ENCODE measurements around the gene SMARCA1.

The SMARCA1 gene

DNA sequence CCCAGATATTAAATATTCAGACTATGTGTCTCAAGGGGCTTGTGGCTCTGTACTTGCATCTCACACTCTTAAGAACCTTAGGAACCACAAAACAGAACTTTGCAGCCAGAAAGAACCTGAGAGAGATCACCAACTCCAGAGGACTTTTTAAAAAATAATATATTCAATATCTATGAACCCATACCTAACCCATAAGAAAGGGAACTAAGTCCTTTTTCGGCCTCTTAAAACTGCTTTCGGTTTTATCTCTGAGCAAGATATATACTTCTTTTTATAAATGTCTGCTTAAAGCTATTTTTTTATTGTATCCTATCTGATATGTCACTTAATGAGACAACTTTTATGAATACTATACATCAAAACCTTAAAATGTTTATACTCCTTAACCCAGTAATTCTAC, 10.9 kb downstream of the SMARCA1 start:
- no peak for DNase-seq (ENCODE audit: extremely low read depth, insufficient read length)
- TF ChIP-seq, protein P1, sequence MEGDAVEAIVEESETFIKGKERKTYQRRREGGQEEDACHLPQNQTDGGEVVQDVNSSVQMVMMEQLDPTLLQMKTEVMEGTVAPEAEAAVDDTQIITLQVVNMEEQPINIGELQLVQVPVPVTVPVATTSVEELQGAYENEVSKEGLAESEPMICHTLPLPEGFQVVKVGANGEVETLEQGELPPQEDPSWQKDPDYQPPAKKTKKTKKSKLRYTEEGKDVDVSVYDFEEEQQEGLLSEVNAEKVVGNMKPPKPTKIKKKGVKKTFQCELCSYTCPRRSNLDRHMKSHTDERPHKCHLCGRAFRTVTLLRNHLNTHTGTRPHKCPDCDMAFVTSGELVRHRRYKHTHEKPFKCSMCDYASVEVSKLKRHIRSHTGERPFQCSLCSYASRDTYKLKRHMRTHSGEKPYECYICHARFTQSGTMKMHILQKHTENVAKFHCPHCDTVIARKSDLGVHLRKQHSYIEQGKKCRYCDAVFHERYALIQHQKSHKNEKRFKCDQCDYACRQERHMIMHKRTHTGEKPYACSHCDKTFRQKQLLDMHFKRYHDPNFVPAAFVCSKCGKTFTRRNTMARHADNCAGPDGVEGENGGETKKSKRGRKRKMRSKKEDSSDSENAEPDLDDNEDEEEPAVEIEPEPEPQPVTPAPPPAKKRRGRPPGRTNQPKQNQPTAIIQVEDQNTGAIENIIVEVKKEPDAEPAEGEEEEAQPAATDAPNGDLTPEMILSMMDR (IDR thresholded peaks at IDR 0.05; ENCODE audit: insufficient read depth, low read length, poor library complexity, severe bottlenecking) = no peak
- H3K36me3 ChIP-seq (ENCODE audit: control insufficient read depth, insufficient read depth, low read length) = no peaks in the 10 kb centered on the region
- H3K4me3 ChIP-seq (replicated peaks; ENCODE audit: low read depth, low read length) = no peak overlapping the region
- no peaks in the 10 kb centered on the region for H3K27me3 ChIP-seq (replicated peaks; ENCODE audit: control insufficient read depth, insufficient read depth, low read length)

DNA sequence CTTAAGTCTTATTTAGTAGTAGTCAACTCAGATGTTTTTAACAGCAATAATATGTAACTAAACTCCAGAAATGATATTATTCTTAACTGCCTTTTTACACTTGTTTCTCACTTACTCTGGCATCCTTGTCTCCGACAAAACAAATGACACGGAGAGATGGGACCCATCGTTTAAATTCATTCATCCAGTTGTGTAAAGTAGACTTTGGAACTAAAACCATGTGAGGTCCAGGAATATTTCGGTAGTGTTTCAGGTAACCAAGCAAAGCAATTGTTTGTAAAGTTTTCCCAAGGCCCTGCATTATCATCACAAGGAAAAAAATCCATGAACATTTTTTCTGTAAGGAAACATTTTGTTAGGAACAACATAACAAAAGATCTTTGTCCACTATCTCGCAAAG, 11.6 kb downstream of the SMARCA1 start:
- no peak for DNase-seq (ENCODE audit: extremely low read depth, insufficient read length)
- TF ChIP-seq, protein P1 (IDR thresholded peaks at IDR 0.05; ENCODE audit: insufficient read depth, low read length, poor library complexity, severe bottlenecking) = no peak
- Histone ChIP-seq H3K4me3 (replicated peaks; ENCODE audit: low read depth, low read length) (no peak overlapping the region), H3K27me3 (replicated peaks; ENCODE audit: control insufficient read depth, insufficient read depth, low read length) (no peaks in the 10 kb centered on the region), H3K36me3 (ENCODE audit: control insufficient read depth, insufficient read depth, low read length) (no peaks in the 10 kb centered on the region)

DNA sequence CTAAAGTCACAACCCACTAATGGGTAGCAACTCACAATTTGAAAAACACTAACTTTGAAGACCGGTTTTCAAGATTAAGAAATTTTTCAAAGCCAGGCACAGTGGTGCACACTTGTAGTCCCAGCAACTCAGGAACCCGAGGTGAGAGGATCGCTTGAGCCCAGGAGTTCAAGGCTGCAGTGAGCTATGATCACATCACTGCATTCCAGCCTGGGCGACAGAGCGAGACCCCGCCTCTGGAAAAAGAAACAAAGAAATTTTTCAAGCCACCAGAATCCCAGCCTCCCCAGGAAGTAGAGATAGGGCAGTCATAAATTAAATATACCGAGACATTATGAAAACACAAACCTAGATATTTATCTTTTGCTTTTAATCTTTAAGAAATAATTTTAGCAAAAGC, 13.0 kb downstream of the SMARCA1 start:
- no peak overlapping the region for H3K4me3 ChIP-seq (replicated peaks; ENCODE audit: low read depth, low read length)
- TF ChIP-seq, protein P1 (IDR thresholded peaks at IDR 0.05; ENCODE audit: insufficient read depth, low read length, poor library complexity, severe bottlenecking) = no peak
- no peak for DNase-seq (ENCODE audit: extremely low read depth, insufficient read length)
- H3K36me3 ChIP-seq (ENCODE audit: control insufficient read depth, insufficient read depth, low read length) = no peaks in the 10 kb centered on the region
- no peaks in the 10 kb centered on the region for H3K27me3 ChIP-seq (replicated peaks; ENCODE audit: control insufficient read depth, insufficient read depth, low read length)

DNA sequence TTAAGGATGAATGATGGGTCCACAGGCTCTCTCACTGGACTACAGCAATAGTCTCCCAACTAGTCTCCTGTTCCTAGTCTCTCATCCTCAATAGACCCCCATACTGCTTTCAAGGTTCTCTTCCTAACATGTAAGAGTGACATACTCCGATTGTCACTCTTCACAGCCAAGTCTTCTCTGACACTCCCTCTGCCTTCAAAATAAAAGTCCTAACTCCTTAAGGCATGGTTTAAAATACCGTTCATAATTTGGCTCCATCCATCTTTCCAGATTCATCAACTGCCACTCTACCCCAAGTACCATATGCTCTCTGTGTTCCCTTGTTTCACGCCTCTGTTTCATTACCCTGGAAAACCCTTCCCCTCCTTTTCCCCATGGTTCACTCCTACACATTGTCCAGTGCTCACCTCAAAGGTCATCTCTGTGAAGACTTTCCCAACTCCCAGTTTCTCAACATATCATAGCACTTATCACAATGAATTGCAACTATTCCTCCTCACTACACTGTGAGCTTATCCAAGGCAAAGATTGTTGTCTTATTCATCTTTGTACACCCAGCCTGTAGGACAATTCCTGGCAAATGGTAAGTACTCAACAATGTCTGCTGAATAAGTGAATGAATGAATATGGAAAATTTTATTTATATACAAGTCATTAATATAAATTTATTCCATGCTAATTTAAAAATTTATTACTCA, 26.0 kb downstream of the SMARCA1 start:
- no peak for DNase-seq (ENCODE audit: extremely low read depth, insufficient read length)
- no peak overlapping the region for H3K4me3 ChIP-seq (replicated peaks; ENCODE audit: low read depth, low read length)
- no peaks in the 10 kb centered on the region for H3K27me3 ChIP-seq (replicated peaks; ENCODE audit: control insufficient read depth, insufficient read depth, low read length)
- no peaks in the 10 kb centered on the region for H3K36me3 ChIP-seq (ENCODE audit: control insufficient read depth, insufficient read depth, low read length)
- TF ChIP-seq, protein P1 (IDR thresholded peaks at IDR 0.05; ENCODE audit: insufficient read depth, low read length, poor library complexity, severe bottlenecking) = no peak

DNA sequence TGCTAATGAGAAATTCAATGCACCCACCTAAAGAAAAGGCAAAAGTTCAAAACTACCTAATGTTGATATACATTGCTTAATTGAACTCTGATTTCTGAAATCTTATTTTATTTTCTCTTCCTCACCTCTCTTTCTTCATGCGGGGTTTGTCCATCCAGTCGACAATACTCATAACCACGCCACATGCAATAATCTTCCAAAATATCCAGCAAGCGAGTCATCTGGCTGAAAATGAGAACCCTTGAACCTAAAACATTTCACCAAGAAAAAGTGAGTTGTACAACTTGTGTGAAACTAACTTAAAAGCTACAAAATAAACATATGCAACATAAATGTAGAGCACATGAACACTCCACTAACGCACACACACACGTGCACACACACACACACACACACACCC, 26.7 kb downstream of the SMARCA1 start:
- no peak for DNase-seq (ENCODE audit: extremely low read depth, insufficient read length)
- TF ChIP-seq, protein P1 (IDR thresholded peaks at IDR 0.05; ENCODE audit: insufficient read depth, low read length, poor library complexity, severe bottlenecking) = no peak
- H3K36me3 ChIP-seq (ENCODE audit: control insufficient read depth, insufficient read depth, low read length) = no peaks in the 10 kb centered on the region

DNA sequence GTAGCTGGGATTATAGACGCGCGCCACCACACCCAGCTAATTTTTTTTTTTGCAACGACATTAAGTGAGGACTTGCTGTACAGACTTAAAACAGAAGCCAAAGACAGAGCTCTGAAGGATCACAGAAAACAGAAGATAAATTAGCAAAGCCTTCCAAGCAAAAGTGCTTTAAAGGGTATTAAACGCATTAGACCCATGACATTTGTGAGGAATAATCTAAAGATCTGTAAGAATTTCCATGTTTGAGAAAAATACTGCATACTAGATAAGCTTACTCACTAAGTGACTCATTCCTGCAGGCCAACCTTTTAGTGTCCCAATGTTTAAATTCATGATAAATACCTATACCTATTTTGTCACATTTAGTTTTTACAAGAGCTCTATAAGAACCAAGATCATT, 27.4 kb downstream of the SMARCA1 start:
- DNase-seq (ENCODE audit: extremely low read depth, insufficient read length) = no peak
- TF ChIP-seq, protein P1 (IDR thresholded peaks at IDR 0.05; ENCODE audit: insufficient read depth, low read length, poor library complexity, severe bottlenecking) = no peak
- Histone ChIP-seq H3K36me3 (ENCODE audit: control insufficient read depth, insufficient read depth, low read length) (no peaks in the 10 kb centered on the region), H3K27me3 (replicated peaks; ENCODE audit: control insufficient read depth, insufficient read depth, low read length) (no peaks in the 10 kb centered on the region), H3K4me3 (replicated peaks; ENCODE audit: low read depth, low read length) (no peak overlapping the region)

More for the DNA sequence above, 26.7 kb downstream of the SMARCA1 start:
- Histone ChIP-seq H3K27me3 (replicated peaks; ENCODE audit: control insufficient read depth, insufficient read depth, low read length) (no peaks in the 10 kb centered on the region), H3K4me3 (replicated peaks; ENCODE audit: low read depth, low read length) (no peak overlapping the region)

Measured in GM06990 (cell line).